ENCODE measurements around the gene DOLK.

The DOLK gene

GRCh38 chr9:128903871-128904620 lies 43.4 kb downstream of the DOLK start:
- DNase-seq: no peak

GRCh38 chr9:128903079-128903461 lies 44.3 kb downstream of the DOLK start:
- DNase-seq: no peak

- peak; percentile 87 for DNase-seq
Observed at GRCh38 chr9:128902351-128903078, 44.9 kb downstream of the DOLK start.

- DNase-seq: no peak
Observed at GRCh38 chr9:128901822-128902221, 45.6 kb downstream of the DOLK start.

- no peak for DNase-seq
Observed at GRCh38 chr9:128901379-128901778, 46.0 kb downstream of the DOLK start.

GRCh38 chr9:128899566-128900322 lies 47.7 kb downstream of the DOLK start:
- DNase-seq: no peak

- no peak for DNase-seq
Observed at GRCh38 chr9:128898845-128899565, 48.4 kb downstream of the DOLK start.

GRCh38 chr9:128898382-128898781 lies 49.0 kb downstream of the DOLK start:
- no peak for DNase-seq

- DNase-seq: no peak
Observed at GRCh38 chr9:128895556-128895955, 51.8 kb downstream of the DOLK start.
